Islet precursor cell (in vitro differentiated cells): ENCODE data around the gene SLC12A9.
"Not testable (repeated sequence)": the region's sequence is repeated elsewhere in the genome, so short reads cannot be mapped to it uniquely, and the experiment has no call there.

Experiments
- DNase-seq: peaks from one replicate; pipeline ENCODE4 v3.0.0-alpha.2; 2018

The SLC12A9 gene

GRCh38 chr7:100852048-100852872, at the start of gene SLC12A9:
Gene SLC12A9, plus strand, starts transcription at chr7:100852713. Its CDS starts 1,485 bp downstream, at chr7:100854198.
- DNase-seq, result peak; percentile 96

- DNase-seq, result no peak
Measured at GRCh38 chr7:100802951-100803350, 49.6 kb upstream of the SLC12A9 start.

GRCh38 chr7:100803398-100804161, 48.9 kb upstream of the SLC12A9 start:
- DNase-seq, result peak; percentile 96

GRCh38 chr7:100804681-100805431, 47.7 kb upstream of the SLC12A9 start:
- no peak for DNase-seq

GRCh38 chr7:100806276-100806675, 46.2 kb upstream of the SLC12A9 start:
- DNase-seq, result no peak

- DNase-seq, result not testable (repeated sequence)
Measured at GRCh38 chr7:100806883-100807282, 45.6 kb upstream of the SLC12A9 start.

GRCh38 chr7:100808354-100808875, 44.1 kb upstream of the SLC12A9 start:
- DNase-seq, result no peak

- DNase-seq, result no peak
Measured at GRCh38 chr7:100811480-100811879, 41.0 kb upstream of the SLC12A9 start.

GRCh38 chr7:100812729-100813128, 39.8 kb upstream of the SLC12A9 start:
- DNase-seq, result no peak

- DNase-seq, result not testable (repeated sequence)
Measured at GRCh38 chr7:100816515-100816914, 36.0 kb upstream of the SLC12A9 start.

- DNase-seq, result no peak
Measured at GRCh38 chr7:100817097-100817496, 35.4 kb upstream of the SLC12A9 start.

- no peak for DNase-seq
Measured at GRCh38 chr7:100818366-100818765, 34.1 kb upstream of the SLC12A9 start.

GRCh38 chr7:100818825-100819224, 33.7 kb upstream of the SLC12A9 start:
- no peak for DNase-seq

- no peak for DNase-seq
Measured at GRCh38 chr7:100819586-100819985, 32.9 kb upstream of the SLC12A9 start.

GRCh38 chr7:100822236-100823139, 30.0 kb upstream of the SLC12A9 start:
- DNase-seq, result no peak

- no peak for DNase-seq
Measured at GRCh38 chr7:100823140-100823525, 29.4 kb upstream of the SLC12A9 start.

GRCh38 chr7:100823534-100823933, 29.0 kb upstream of the SLC12A9 start:
- DNase-seq, result no peak

GRCh38 chr7:100824499-100825214, 27.9 kb upstream of the SLC12A9 start:
- DNase-seq, result no peak

GRCh38 chr7:100825215-100825671, 27.3 kb upstream of the SLC12A9 start:
- peak; percentile 80 for DNase-seq

GRCh38 chr7:100825751-100826513, 26.6 kb upstream of the SLC12A9 start:
- DNase-seq, result no peak
